ENCODE measurements around the gene NPAS3. TPM values are rescaled to one million over a fixed set of nuclear protein-coding genes. Genes with fewer than 3 reads are reported as not detected.

Gene NPAS3
- total and polyA plus RNA-seq, 2 of the 13 experiments (the other 11 are each of a cell fraction or from before 2014, with no cell fraction given), result not detected

GRCh38 chr14:33848706-33849454 is 910.2 kb downstream of the NPAS3 start (continued):
- TF ChIP-seq RNF219 (CRISPR knock-in tag; IDR thresholded peaks at IDR 0.05), result no peak
- peak; percentile 36; the same call in 1 of the 2 replicates for TF ChIP-seq ZMYM4 (CRISPR knock-in tag; IDR thresholded peaks at IDR 0.05)
- TF ChIP-seq ZNF607 (CRISPR knock-in tag; IDR thresholded peaks at IDR 0.05; ENCODE audit: borderline replicate concordance), result no peak
- no peak for TF ChIP-seq ZUFSP (CRISPR knock-in tag; IDR thresholded peaks at IDR 0.05; ENCODE audit: borderline replicate concordance)
- no peak for TF ChIP-seq ZSCAN30 (CRISPR knock-in tag; IDR thresholded peaks at IDR 0.05)
- peak; percentile 35; the same call in 1 of the 2 replicates for TF ChIP-seq PITX1 (CRISPR knock-in tag; IDR thresholded peaks at IDR 0.05)
- no peak for TF ChIP-seq GTF2F1 (IDR thresholded peaks at IDR 0.05; ENCODE audit: low read length)
- no peak for TF ChIP-seq ZNF337 (CRISPR knock-in tag; IDR thresholded peaks at IDR 0.05; ENCODE audit: borderline replicate concordance, low read depth)
- TF ChIP-seq ZNF83 (CRISPR knock-in tag; IDR thresholded peaks at IDR 0.05; ENCODE audit: borderline replicate concordance), result no peak
- no peak for TF ChIP-seq ZBTB38 (CRISPR knock-in tag; IDR thresholded peaks at IDR 0.05)
- TF ChIP-seq FUBP1 (CRISPR knock-in tag; IDR thresholded peaks at IDR 0.05; ENCODE audit: borderline replicate concordance), result no peak
- peak; percentile 67 for TF ChIP-seq CBX1 (IDR thresholded peaks at IDR 0.05; ENCODE audit: low read depth)
- TF ChIP-seq ZNF777 (CRISPR knock-in tag; IDR thresholded peaks at IDR 0.05), result no peak
- TF ChIP-seq BHLHE40 (IDR thresholded peaks at IDR 0.05; ENCODE audit: low read length), result 0 out of 2 replicates have a peak, but pooled peaks have one; percentile 2
- peak; percentile 32 for TF ChIP-seq YY1 (IDR thresholded peaks at IDR 0.05; ENCODE audit: insufficient read depth, insufficient replicate concordance, low read depth, low read length)
- TF ChIP-seq TFE3 (CRISPR knock-in tag; IDR thresholded peaks at IDR 0.05), result no peak
- no peak for TF ChIP-seq BRF2 (CRISPR knock-in tag; IDR thresholded peaks at IDR 0.05)
- TF ChIP-seq MIXL1 (CRISPR knock-in tag; IDR thresholded peaks at IDR 0.05), result peak; percentile 38; the same call in 1 of the 2 replicates
- TF ChIP-seq ZNF691 (CRISPR knock-in tag; IDR thresholded peaks at IDR 0.05; ENCODE audit: borderline replicate concordance, low read depth), result peak; percentile 35; the same call in 1 of the 2 replicates

Data from HepG2 (cell line).